Fibroblast of skin of left biceps (primary cell): ENCODE data around the gene KCNB1.

Experiments used
- DNase-seq, 2 experiments: peaks; one replicate each; pipeline ENCODE4 v3.0.0-alpha.2; 2013; ENCODE audit warnings: low read depth in 2 of 2

The KCNB1 gene

DNA sequence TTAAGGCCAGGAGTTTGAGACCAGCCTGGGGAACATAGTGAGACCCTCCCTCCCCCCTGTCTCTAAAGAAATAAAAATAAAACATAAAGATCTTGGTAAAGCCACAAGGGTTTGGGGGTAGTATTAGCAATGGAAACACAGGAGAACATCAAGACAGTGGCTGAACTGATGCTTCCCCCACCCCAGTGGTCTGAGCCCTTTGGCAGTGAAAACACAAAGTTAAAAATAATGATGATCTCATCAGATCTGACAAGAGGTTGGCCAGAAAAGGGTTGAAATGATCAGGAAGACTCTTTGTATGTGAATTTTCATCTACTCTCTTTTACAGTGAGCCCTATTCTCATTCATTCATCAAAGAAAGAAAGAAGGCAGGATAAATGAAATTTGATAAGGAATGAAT lies 93.7 kb downstream of the KCNB1 start:
- DNase-seq = no peak

DNA sequence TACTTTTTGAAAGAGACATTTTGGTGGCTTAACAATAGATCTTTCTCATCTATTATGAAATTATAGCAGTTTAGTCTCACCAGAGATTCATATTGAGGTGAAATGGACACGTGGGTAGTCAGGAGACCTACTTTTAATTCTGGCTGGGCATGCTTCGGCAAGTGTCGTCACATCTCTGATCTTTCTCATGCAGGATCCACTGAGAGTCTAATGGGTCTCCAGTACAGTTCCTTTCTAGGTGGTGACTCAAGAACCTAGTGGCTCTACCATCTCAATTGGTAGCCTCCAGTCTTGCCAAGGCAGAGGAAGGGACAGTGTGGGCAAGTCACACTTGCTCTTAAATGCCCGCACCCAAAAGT lies 94.9 kb downstream of the KCNB1 start:
- DNase-seq = no peak

DNA sequence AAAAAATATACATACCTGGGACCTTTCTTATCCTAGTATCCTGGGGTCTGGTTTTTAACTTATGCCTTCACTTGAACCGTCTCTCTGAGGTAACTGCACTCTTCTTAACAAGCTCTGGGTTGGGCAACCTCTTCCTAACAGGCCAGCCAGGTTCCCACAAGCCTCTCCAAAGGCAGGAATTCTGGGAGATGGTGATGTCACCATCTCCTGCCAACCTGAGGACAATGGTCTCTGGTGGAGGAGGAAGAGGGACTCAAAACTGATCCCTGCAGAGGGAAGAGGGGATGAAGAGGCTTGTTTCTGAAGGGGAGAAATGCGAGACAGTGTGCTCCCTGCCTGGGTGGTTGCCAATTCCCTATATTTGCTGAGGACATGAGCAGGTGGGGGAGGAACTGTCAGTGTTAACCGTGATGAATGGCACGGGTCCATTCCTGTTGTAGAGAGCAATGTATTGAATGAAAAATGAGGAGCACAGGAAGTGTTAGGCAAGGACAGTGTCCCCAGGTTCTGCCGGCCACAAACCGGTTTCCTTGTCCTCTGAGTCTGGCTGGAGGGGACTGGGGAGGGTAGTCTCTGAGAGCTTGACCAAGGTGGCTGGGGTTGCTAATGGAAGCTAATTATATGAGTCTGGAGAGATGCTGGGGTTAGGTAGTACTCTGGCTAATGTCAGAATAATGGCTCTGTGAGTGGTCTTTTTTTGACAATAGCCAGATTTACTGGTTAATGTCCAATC lies 95.5 kb downstream of the KCNB1 start:
- DNase-seq = no peak

DNA sequence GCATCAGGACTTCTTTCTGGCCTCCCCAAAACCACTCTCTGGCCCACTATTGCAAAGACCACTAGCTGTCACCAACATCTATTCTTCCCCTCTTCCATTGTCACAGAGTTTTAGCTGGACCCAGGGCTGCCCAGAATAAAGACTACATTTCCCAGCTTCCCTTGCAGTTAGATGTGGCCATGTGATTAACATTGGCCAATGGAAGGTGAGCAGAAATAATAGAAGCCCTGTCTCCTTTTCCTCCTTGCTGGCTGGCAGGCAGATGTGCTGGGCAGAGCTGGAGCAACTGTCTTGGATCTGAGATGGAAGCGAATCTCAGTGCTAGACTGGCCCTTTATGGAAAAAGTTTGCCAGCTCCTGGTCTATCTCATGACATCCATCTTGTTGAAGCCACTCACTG lies 97.0 kb downstream of the KCNB1 start:
- DNase-seq = no peak

DNA sequence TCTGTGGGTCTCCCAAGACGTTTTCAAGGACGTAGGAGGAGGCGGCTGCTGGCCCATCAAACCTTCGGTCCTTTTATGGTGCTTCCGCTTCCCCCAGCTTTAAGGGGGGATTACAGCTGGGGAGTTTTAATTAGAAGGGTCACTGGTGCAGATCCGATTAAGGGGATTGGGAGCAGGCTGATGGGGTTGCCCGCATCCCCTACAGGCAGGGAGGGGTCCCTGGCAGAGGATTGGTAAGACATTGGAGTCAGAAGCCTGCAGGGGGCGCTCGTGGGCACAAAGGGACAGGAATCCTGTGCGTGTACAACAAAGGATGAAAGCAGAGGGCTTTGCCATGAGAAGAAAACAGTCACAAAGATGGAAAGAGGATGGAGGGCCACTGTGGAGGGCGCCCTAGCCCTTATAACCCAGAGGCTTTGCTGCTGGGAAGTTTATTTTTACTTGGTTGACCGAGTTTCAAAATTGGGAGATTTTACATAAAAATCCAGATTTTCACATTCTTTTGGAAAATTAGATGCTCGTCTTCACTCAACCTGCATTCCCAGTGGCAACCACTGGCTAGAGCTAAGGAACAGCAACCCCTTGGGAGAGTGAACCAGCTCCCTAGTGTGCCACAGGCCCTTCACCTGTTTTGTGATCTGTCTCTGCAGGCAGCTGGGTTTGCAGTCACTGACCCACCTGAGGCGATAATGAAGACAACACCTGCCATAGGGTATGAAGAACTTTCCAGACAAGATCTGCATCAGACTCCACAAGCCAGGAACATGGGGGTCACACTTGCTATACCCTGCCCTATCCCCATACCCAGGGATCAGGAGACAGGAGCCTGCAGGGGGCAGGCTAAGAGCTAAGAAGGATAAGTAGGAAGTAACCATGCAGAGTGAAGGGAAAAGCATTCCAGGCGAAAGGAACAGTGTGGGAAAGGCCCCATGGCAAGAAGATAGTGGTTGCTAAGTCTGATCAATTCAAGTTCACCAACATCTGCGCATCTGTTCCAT lies 97.7 kb downstream of the KCNB1 start:
- no peak for DNase-seq

DNA sequence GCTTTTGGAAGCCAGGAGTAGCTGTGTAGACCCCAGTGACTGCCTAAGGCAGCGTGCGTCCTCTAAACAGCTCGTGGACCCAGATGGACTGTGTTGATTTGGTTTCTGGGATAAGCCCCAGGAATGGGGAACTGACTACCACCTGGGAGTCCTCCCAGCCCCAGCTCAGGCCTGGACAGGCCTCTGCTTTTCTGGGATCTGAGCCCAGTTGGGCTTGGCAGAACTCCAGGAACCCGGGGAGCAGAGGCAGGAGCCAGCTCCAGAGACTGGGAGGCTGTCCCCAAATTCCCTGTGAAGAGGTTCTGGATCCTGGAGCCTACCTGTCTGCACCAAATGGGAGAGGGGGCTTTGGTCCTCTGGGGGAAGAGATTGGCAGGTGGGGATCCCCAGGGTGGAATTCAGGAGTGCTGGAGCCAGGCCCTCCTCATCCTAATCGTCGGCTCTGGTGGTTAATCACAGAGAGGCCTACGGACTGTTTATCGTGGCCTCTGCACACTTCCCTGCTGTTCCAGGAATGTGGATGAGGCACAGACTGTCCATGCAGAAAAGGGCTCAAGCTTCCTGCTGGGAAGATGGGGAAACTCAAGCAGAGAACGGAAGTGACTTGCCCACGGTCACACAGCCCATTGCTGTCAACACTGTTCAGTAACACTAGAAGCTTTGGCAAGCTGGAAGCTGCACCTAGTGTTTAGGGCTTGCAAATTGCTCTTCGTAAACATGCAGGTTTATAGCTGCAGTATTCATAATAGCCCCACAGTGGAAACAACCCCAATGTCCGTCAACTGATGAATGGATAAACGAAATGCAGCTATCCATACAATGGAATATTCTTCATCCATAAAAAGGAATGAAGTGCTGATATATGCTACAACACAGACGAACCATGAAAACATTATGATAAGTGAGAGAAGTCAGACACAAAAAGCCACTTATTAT lies 100.6 kb downstream of the KCNB1 start:
- peak; percentile 9 to 18 for DNase-seq

DNA sequence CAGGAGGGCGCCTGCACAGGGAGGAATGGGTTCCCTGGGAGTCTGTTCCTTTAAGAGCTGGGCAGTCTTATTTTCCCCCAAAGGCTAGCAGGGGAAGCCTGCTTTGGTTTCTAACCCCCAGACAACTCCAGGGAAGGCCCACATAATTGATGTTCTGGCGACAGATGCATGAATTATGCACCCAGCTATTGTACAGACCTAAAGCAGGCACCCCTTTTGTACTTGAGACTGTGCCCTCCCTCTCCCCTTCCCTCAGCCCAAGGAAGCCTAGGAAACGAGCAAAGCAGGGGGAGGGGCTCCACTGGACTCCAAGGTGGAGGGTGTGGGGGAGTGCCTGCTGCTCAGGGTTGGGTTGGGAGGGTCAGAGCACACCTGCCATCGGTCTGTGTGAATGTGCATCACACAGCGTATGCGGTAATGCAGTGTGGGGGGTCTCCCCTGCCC lies 102.1 kb downstream of the KCNB1 start:
- no peak for DNase-seq

DNA sequence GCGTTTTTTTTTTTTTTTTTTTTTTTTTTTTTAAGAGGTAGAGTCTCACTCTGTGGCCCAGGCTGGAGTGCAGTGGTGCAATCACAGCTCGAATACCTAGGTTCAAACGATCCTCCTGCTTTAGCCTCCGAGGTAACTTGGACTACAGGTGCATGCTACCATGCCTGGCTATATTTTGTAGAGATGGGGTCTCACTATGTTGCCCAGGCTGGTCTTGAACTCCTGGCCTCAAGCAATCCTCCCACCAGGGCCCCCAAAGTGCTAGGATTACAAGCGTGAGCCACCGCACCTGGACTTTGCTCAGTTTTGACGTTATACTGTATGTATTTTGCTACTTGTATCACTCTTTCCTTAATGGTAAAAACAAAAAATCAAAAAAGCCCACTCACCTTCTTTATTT lies 103.1 kb downstream of the KCNB1 start:
- DNase-seq = no peak

DNA sequence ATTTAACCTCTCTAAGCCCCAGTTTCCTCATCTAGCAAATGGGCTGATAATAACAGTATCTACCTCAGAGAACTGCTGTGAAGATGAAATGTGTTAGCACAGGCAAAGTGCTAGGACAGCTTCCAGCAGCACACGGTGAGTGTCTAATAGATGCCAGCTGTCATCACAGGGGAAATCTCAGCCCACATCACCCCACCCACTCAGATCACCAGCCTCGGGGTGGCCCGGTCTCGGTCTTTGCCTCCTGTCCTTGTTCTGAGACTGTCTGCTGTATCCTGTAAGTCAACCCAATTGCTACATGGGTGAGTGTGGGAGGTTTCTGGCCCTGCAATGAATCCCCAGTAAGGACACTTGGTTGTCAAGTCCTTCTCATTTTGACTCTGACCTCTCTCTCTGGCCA lies 105.1 kb downstream of the KCNB1 start:
- DNase-seq = no peak

DNA sequence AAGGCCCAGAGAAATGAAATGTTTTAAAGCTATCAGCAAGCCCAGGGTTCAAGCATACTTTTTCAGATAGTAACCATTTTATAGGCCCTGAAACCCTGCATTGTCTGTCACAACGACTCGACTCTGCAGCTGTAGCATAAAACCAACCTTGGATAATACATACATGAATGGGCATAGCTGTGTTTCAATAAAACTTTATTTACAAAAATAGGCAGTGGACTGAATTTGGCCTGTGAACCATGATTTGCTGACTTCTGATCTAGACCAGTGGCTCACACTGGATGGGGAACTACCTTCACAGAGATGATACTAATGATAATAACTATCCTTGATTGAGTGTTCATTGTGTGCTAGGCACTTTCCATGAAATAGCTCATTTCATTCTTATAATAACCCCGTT lies 107.3 kb downstream of the KCNB1 start:
- DNase-seq = no peak

DNA sequence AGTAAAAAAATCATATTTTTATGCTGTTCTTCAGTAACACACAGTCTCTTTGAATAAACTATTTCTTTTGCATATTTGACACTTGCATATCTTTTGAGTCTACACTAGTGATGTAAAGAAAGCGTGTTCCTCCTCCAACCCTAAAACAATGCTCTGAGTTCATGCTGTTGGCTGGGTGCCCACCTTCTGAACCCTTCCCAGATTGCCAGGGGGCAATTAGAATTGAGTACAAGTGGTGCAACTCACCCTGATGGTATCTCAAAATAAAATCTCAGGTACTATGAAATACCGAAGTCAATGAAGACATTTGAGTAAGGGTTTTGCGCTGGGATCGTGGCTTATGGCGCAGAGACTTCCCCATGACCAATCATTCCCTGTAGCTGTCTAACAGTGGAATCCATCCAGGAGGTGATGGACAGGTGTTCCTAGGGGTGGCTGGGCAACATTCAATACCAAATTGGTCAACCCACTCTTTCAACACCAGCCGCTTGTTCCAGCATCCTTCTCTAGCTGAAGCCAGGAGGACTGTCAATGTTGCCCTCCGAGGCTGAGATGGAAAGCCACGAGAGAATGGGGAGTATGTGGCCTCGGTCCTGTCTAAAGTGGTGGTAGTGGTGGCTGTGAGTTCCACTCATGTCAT lies 110.3 kb downstream of the KCNB1 start:
- DNase-seq = no peak

DNA sequence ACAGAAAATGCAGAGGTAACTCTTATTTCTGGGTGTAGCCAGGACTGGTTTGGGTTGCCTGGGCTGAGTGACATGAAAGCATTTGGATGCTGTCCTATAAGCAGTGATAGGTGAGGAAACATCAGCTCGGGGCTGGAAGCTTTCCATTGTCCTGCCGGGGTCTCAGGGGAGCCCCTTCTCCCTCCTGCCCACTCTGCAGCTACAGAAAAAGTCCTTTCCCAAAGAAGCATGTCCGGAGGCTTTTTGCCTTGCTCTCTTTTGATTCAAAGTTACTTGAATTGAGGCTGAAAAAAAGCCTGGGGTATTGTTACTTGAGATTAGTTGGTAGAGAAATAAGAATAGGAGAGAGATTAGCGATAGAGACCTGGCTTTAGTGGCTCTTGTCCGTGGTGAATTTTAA lies 113.9 kb downstream of the KCNB1 start:
- DNase-seq = no peak

DNA sequence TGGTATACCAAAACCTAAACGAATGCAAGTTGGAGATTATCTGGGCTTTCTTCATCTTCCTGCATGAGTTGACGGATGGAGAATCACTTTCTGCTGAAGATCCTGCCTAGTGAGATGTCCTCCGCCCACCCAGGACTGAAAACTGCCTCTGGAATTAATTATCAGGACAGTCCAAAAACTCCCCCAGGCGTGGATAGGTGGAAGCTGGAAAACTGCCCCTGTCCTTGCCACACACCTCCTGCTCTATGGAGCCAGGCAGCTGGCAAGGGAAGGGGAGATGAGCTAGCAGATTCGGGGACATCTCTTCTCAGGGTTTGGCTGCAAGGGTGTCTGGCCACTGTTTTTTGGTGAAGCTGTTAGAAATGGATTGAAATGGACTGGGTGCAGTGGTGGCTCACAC lies 115.4 kb downstream of the KCNB1 start:
- no peak for DNase-seq

DNA sequence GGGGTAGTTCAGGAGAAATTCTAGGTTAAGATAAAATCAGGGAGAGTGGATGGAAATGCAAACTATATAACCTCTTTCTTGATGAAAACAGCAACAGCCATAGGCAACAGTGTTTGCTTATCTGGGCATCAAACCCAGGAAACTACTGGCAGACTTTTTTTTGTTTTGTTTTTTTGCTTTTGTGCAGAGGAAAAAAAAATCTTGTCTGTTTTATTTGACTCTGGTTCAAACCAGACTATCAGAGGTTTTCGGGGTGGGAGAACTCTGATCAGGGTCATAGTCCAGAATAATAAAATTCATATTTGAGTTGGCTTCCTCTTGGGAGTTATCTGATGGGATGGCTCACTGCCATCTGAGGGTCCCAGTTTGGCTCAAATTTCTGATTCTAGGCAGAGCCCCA lies 115.8 kb downstream of the KCNB1 start:
- no peak for DNase-seq

DNA sequence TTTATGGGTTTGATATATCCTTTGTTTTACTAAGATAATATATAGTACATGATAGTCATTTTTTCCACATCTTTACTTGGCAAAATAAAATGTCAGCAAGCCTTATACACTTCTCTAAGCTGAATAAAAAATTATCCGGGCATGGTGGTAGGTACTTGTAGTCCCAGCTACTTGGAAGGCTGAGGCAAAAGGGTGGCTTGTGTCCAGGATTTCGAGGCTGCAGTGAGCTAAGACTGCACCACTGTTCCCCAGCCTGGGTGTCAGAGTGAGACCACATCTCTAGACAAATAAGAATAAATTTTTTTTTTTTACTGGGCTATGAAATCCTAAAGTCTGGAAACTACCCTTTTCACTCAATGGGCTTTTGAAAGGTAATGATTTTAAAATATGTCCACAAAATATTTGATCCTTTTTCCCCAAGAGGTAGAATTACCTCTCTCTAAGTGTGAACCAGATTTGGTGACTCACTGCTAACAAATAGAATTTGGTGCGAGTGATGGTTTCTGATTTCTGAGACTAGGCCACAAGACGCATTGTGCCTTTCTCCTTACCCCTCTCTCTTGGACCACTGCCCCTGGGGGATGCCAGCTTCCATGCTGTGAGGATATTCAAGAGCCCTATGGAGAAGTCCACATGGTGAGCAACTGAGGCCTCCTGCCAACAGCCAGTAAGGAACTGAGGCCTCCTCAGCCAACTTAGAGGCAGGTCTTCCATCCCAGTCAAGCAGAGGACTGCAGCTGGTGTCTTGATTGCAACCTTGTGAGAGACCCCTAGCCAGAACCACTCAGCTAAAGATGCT lies 120.4 kb downstream of the KCNB1 start:
- DNase-seq = no peak

DNA sequence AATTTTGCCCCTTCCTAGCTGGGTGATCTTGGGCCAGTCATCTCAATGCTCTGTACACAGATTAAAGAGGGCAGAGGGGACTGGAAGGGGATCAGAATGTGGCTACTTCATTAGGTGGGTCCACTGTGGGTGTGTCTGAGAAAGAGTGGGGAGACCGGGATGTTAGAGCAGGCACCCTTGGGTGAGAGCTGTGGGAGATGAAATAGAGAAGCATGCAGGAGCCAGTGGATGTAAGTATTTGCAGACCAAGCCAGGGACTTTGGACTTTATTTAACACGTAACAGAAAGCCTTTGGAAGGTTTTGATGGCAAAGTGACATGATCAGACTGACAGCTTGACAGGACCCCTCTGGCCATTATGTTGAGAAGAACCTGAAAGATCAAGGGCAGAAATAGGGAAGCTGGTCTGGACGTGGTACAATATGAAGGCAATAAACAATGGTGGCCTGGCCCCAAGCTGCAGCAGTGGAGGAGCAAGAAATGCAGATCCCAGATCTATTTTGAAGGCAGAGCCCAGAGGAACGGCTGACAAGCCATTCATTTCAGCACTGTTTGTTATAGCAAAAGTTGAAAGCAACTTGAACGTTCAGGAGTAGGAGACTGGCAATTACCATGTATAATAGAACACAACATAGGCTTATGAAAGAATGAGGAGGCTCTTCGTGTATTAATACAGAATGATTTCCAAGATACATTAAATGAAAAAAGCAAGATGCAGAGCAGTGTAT lies 122.1 kb downstream of the KCNB1 start:
- DNase-seq = no peak

DNA sequence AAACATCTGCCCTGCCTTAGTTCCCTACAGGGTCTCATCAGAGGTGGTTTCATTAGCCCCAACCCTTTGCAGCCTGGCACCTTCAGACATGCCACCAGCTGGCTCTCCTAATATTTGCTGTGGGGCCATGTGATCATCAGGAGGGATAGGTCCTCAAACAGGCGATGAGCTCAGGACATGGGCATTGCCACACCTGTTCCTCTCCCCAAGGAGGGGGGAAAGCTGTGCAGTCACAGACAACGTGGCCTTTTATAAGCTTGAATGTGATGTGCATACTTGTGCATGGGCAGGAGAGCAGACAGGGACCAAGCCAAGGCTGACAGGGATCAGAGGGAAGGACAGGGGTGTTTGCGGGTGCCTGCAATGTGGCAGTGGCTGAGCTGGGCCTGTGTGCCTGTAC lies 125.8 kb downstream of the KCNB1 start:
- no peak for DNase-seq

DNA sequence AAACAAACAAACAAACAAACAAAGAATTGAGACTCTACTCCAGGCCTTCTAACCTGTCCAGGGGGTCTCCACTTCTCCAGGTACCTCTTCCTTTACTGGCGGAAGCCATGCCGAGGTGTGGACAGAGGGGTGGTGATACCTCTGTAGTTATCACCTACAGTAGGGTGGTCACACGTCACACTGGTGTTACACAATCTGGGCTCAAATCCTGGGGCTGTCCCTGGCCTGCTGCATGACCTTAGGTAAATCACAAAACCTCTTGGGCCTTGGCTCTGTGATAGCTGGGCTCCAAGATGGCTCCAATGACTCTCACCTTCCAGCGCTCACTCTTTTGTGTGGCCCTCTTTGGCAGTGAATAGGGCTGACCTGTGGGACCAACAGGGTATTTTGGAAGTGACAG lies 127.8 kb downstream of the KCNB1 start:
- no peak for DNase-seq

DNA sequence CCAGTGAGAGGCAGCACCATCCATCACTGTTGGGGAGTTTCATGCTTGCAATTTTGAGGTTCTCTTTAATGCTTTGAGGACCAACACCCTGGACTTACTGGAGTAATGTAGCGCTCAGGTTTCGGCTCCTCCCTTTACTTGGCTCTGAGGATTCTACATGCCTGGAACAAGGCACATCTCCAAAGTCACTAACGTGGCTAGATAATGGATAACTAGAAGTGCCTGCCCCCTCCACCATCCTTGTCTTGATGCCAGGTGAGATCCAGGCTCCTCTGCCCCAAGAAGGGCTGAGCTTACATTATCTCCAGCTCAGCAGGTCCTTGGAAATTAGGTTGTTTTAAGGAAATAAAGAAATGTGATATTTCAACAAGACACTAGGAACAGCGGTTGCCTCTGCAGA lies 129.1 kb downstream of the KCNB1 start:
- DNase-seq = no peak

DNA sequence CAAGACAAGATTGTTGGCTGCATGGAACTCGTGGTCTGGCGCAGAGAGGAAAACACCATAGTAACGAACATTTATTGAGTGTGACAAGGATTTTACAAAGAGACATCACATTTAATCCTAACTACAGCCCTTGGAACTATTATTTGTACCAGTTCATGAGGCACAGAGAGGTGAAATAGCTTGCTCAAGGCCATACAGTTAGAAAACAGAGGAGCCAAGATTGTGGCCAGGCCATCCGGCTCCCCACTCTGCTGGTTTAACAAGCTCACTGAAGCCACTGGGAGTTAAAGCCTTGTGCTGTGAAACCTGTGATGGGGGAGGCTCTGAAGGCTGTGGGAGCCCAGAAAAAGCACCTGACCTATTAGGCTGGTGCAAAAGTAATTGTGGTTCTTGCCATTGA lies 129.7 kb downstream of the KCNB1 start:
- DNase-seq = no peak
